Amniotic epithelial cell (primary cell): Measurements from ENCODE around the gene ERICH2.

ENCODE experiments used
- DNase-seq: peaks from one replicate; pipeline ENCODE4 v3.0.0-alpha.2; 2010; ENCODE audit warnings: low read depth

ERICH2 gene

GRCh38 chr2:170842785-170843184 lies 72.6 kb downstream of the ERICH2 start:
- DNase-seq = peak; percentile 17

GRCh38 chr2:170843656-170844055 lies 73.5 kb downstream of the ERICH2 start:
- DNase-seq = peak; percentile 7

GRCh38 chr2:170845343-170845742 lies 75.2 kb downstream of the ERICH2 start:
- DNase-seq = no peak

GRCh38 chr2:170846314-170846713 lies 76.1 kb downstream of the ERICH2 start:
- no peak for DNase-seq

GRCh38 chr2:170847716-170848115 lies 77.5 kb downstream of the ERICH2 start:
- DNase-seq = no peak
